ENCODE data around the gene ONECUT1.
"Not testable (repeated sequence)": the region's sequence is repeated elsewhere in the genome, so short reads cannot be mapped to it uniquely, and the experiment has no call there.

DNA sequence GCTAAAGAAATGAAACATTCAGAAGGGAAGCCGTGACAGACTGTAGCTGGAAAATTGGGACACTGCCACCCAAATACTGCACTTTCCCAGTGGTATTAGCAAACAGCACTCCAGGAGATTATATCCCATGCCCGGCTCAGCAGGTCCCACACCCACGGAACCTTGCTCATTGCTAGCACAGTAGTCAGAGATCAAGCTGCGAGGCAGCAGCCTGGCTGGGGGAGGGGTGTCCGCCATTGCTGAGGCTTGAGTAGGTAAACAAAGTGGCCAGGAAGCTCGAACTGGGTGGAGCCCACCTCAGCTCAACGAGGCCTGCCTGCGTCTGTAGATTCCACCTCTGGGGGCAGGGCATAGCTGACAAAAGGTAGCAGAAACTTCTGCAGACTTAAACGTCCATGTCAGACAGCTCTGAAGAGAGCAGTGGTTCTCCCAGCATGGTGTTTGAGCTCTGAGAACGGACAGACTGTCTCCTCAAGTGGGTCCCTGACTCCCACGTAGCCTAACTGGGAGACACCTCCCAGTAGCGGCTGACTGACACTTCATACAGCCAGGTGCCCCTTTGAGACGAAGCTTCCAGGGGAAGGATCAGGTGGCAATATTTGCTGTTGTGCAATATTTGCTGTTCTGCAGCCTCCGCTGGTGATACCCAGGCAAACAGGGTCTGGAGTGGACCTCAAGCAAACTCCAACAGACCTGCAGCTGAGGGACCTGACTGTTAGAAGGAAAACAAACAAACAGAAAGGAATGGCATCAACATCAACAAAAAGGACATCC, 34.2 kb upstream of the ONECUT1 start:
- TF ChIP-seq, protein P1, sequence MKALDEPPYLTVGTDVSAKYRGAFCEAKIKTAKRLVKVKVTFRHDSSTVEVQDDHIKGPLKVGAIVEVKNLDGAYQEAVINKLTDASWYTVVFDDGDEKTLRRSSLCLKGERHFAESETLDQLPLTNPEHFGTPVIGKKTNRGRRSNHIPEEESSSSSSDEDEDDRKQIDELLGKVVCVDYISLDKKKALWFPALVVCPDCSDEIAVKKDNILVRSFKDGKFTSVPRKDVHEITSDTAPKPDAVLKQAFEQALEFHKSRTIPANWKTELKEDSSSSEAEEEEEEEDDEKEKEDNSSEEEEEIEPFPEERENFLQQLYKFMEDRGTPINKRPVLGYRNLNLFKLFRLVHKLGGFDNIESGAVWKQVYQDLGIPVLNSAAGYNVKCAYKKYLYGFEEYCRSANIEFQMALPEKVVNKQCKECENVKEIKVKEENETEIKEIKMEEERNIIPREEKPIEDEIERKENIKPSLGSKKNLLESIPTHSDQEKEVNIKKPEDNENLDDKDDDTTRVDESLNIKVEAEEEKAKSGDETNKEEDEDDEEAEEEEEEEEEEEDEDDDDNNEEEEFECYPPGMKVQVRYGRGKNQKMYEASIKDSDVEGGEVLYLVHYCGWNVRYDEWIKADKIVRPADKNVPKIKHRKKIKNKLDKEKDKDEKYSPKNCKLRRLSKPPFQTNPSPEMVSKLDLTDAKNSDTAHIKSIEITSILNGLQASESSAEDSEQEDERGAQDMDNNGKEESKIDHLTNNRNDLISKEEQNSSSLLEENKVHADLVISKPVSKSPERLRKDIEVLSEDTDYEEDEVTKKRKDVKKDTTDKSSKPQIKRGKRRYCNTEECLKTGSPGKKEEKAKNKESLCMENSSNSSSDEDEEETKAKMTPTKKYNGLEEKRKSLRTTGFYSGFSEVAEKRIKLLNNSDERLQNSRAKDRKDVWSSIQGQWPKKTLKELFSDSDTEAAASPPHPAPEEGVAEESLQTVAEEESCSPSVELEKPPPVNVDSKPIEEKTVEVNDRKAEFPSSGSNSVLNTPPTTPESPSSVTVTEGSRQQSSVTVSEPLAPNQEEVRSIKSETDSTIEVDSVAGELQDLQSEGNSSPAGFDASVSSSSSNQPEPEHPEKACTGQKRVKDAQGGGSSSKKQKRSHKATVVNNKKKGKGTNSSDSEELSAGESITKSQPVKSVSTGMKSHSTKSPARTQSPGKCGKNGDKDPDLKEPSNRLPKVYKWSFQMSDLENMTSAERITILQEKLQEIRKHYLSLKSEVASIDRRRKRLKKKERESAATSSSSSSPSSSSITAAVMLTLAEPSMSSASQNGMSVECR (CRISPR knock-in tag; IDR thresholded peaks at IDR 0.05; ENCODE audit: borderline replicate concordance): not testable (repeated sequence)
- not testable (repeated sequence) for TF ChIP-seq OVOL2 (CRISPR knock-in tag; IDR thresholded peaks at IDR 0.05; ENCODE audit: borderline replicate concordance)
